ENCODE results near the gene EVL.

EVL gene

DNA sequence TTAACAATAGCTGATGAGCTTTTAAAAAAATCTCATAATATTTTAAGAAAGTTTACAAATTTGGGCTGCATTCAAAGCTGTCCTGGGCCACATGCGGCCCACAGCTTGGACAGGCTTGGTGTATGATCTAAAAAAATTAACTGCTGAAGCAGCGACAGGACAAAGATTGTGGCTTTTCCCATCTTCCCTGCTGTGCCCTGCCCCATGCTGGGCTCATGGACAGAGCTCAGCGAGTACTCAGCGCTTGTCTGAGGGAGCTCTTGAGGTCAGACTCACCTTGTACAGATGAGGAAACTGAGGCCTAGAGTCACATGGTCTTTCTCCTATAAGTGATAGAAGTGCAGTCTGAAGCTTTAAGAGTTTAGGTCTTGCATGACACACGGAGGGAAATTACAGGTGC is 15.0 kb downstream of the EVL start:
- DNase-seq (ENCODE audit: low read depth in 2 of 2) = no peak
- H3K4me3 ChIP-seq (replicated peaks in 1 of 2; ENCODE audit: low read depth in 2 of 2, low read length in 2 of 2) = no peak overlapping the region
- TF ChIP-seq, protein P1, sequence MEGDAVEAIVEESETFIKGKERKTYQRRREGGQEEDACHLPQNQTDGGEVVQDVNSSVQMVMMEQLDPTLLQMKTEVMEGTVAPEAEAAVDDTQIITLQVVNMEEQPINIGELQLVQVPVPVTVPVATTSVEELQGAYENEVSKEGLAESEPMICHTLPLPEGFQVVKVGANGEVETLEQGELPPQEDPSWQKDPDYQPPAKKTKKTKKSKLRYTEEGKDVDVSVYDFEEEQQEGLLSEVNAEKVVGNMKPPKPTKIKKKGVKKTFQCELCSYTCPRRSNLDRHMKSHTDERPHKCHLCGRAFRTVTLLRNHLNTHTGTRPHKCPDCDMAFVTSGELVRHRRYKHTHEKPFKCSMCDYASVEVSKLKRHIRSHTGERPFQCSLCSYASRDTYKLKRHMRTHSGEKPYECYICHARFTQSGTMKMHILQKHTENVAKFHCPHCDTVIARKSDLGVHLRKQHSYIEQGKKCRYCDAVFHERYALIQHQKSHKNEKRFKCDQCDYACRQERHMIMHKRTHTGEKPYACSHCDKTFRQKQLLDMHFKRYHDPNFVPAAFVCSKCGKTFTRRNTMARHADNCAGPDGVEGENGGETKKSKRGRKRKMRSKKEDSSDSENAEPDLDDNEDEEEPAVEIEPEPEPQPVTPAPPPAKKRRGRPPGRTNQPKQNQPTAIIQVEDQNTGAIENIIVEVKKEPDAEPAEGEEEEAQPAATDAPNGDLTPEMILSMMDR (IDR thresholded peaks at IDR 0.05; ENCODE audit: low read depth, low read length) = no peak

DNA sequence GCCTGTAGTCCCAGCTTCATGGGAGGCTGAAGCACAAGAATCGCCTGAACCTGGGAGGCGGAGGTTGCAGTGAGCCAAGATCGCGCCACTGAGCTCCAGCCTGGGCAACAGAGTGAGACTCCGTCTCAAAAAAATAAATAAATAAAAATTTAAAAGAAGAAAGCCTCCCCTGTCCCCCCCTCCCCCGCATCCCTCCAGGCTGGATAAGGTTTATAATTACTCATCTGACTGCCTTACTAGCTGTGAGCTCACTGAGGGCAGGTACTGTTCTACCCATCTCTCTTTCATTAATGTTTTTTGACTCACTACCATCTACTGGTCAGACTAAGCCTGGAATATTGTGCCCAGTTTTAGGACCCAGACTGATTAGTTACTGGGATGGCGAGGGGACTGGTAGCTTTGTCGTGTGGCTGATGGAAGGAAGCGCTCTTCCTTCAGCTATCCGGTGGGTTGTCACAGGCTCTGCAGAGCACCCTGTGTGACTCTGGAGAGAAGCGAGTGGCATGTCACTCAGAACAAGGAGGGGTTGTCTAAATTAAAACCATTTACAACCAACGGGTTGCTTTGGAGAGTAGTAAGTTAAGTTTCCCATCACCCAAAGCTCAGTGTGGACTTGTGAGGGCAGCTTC is 16.9 kb downstream of the EVL start:
- DNase-seq (ENCODE audit: low read depth in 2 of 2) = no peak
- no peak overlapping the region for H3K4me3 ChIP-seq (replicated peaks in 1 of 2; ENCODE audit: low read depth in 2 of 2, low read length in 2 of 2)
- TF ChIP-seq, protein P1 (IDR thresholded peaks at IDR 0.05; ENCODE audit: low read depth, low read length) = no peak

DNA sequence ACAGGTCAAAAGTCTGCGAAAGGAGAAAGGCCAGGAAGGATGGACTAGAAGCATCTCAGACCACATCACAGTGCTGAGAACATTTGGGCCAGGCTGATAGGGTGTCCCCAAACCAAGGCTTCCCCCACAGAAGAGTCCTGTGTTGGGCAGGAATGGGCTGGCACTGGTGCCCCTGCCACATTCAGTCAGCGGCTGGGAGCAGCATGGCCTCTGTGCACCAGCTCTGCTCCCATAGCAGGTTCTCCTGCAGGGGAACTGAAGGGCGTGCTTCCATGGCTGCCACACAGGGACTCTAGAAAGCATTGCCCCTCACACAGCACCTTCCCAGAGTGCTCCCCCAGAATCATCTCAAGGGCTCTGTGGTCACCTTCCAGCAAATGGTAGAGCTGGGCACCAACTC is 17.5 kb downstream of the EVL start:
- H3K4me3 ChIP-seq (replicated peaks in 1 of 2; ENCODE audit: low read depth in 2 of 2, low read length in 2 of 2) = no peak overlapping the region
- TF ChIP-seq, protein P1 (IDR thresholded peaks at IDR 0.05; ENCODE audit: low read depth, low read length) = no peak
- DNase-seq (ENCODE audit: low read depth in 2 of 2) = no peak

DNA sequence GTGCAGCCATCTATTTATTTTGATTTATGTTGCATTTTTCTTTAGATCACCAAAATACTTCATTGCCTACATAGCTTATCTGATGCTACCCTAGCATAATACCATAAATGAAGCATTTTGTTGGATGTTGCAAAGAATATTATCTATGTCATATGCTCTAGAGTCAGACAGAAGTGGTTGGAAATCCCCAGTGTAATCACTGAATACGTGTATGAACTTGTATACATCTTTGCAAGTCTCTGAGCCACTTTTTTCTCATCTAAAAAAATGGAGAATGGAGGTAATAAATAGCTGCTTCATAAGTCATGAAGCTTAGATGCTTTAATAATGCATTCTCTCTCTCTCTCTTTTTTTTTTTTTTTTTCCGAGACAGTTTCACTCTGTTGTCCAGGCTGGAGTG is 18.5 kb downstream of the EVL start:
- no peak overlapping the region for H3K4me3 ChIP-seq (replicated peaks in 1 of 2; ENCODE audit: low read depth in 2 of 2, low read length in 2 of 2)
- TF ChIP-seq, protein P1 (IDR thresholded peaks at IDR 0.05; ENCODE audit: low read depth, low read length) = no peak
- peak in 1 of 2 donors; percentile 35 for DNase-seq (ENCODE audit: low read depth in 2 of 2)

DNA sequence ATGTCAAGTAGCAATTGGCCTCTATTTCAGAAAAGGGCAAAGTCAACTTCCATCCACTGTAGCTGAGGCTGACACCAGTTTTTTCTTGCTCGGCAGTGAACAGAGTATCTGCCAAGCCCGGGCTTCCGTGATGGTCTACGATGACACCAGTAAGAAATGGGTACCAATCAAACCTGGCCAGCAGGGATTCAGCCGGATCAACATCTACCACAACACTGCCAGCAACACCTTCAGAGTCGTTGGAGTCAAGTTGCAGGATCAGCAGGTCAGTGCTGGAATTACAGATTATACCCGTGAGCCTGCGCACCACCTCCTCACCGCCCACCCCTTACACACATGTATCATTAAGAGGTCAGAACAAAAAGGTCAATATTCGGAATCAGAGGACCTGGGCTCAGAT is 19.4 kb downstream of the EVL start:
- DNase-seq (ENCODE audit: low read depth in 2 of 2) = no peak
- H3K4me3 ChIP-seq (replicated peaks in 1 of 2; ENCODE audit: low read depth in 2 of 2, low read length in 2 of 2) = no peak overlapping the region
- TF ChIP-seq, protein P1 (IDR thresholded peaks at IDR 0.05; ENCODE audit: low read depth, low read length) = no peak

DNA sequence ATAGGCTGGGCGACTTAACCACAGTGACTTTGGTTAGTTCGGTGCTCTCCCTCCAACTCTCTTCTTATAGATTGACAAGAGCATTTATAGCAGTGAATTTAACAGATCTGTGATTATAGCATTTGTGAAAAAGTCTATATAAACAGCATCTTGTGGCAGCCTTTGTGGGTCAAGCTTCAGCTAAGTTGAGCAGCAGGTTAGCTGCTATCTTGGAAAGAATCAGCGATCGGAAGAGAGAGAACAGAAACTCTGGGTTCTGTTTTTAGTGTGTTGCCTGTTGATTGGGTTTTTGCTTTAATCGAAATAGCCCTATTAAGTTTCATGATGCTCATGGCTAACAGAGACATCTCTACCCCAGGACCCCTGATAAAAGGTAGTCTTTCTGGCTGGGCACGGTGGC is 20.2 kb downstream of the EVL start:
- TF ChIP-seq, protein P1 (IDR thresholded peaks at IDR 0.05; ENCODE audit: low read depth, low read length) = no peak
- no peak overlapping the region for H3K4me3 ChIP-seq (replicated peaks in 1 of 2; ENCODE audit: low read depth in 2 of 2, low read length in 2 of 2)
- DNase-seq (ENCODE audit: low read depth in 2 of 2) = no peak

DNA sequence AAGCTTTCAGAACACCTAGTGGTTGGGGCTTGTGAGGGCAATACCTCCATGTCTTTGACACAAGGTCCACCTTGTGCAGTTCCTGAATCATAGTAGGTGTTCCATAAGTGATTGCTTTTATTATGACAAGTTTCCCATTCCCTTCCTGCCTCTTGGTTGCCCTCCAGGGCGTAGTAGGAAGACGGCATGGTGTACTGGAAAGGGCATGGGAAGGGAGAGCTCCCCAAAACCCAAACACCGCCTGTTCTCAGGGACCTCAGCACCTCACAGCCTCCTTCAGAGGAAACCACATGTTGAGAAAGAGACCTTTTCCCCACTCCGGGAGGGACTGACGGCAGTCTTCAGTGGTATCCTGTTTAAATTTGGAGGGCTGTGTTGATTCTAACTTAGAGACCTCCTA is 21.1 kb downstream of the EVL start:
- no peak overlapping the region for H3K4me3 ChIP-seq (replicated peaks in 1 of 2; ENCODE audit: low read depth in 2 of 2, low read length in 2 of 2)
- no peak for DNase-seq (ENCODE audit: low read depth in 2 of 2)
- TF ChIP-seq, protein P1 (IDR thresholded peaks at IDR 0.05; ENCODE audit: low read depth, low read length) = no peak

Data from cardiac fibroblast (primary cell).